GM12865 (cell line): ENCODE data around the gene NCAM1.

Experiments used
- DNase-seq: peaks from one replicate; pipeline ENCODE4 v3.0.0; 2010; ENCODE audit warnings: low read depth
- H3K4me3 ChIP-seq: 2 replicates; pipeline ENCODE4 v1.5.1; 2011; ENCODE audit warnings: mild to moderate bottlenecking, low read depth, low read length, control low read depth
- CTCF ChIP-seq: IDR thresholded peaks from 2 replicates; pipeline ENCODE4 v1.5.1; 2011; ENCODE audit warnings: low read length, control low read depth, low read depth, inconsistent platforms; ENCODE audit not compliant: insufficient read depth; ENCODE audit errors: missing control alignments

Gene NCAM1

GRCh38 chr11:113248702-113249490 is 287.7 kb downstream of the NCAM1 start:
- DNase-seq, result no peak
- no peak overlapping the region for H3K4me3 ChIP-seq
- TF ChIP-seq CTCF, result no peak

GRCh38 chr11:113249491-113249763 is 288.2 kb downstream of the NCAM1 start:
- no peak for TF ChIP-seq CTCF
- H3K4me3 ChIP-seq, result no peak overlapping the region
- no peak for DNase-seq

DNA sequence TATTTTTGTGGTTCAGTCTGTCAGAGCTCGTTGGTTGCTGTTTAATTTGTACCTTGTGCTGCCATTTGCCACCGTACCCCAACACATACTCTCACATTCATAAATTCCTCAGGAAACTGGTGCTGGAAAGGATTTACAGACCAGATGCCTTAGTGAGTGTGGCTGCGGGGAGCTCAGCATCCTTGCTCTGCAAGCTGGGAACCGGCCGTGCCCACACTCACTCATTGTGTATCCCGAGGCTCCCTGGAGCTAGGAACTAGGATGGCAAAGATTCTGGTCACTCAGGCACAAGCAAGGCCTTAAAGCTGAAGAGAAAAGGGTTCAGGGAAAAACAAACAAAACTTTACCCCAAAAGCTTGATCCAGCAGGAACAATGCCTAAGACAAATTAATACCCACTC is 288.6 kb downstream of the NCAM1 start:
- DNase-seq, result no peak
- no peak overlapping the region for H3K4me3 ChIP-seq
- TF ChIP-seq CTCF, result no peak

- no peak overlapping the region for H3K4me3 ChIP-seq
- no peak for DNase-seq
- no peak for TF ChIP-seq CTCF
Measured at GRCh38 chr11:113251281-113251680, 290.1 kb downstream of the NCAM1 start.

DNA sequence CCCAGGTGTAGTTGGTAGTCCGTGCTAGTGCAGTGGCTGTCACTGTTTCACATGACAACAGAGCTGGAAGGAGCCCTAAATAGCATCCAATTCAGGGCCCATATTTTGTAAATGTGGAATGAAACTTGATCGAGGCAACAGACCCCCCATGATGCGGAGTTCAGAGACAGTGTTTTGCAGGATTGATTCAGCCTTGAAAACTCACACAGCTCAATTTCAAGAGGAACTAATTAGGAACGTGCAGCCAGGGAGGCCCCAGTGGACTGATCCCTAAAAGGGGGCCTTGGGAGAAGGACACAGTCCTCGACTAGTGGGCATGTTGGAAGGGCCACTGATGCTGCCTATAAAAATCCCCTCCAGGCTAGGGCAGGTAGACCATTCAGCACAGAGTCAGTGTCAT is 292.2 kb downstream of the NCAM1 start:
- TF ChIP-seq CTCF, result no peak
- H3K4me3 ChIP-seq, result no peak overlapping the region
- no peak for DNase-seq

- TF ChIP-seq CTCF, result no peak
- H3K4me3 ChIP-seq, result no peak overlapping the region
- no peak for DNase-seq
Measured at GRCh38 chr11:113255096-113255495, 293.9 kb downstream of the NCAM1 start.

DNA sequence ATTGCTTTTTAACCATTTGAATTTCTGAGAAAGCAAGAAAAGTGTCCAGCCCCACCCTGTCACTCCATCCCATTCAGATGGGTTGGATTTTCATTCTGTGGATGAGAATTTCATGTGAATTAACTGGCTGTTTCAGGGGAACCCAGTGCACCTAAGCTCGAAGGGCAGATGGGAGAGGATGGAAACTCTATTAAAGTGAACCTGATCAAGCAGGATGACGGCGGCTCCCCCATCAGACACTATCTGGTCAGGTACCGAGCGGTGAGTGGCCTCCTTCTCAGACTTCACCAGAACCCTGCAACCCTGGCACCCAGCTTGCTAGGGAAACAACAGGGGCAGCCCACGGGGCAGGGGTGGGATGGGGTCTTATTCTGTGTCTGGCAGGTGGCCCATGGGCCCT is 294.5 kb downstream of the NCAM1 start:
- TF ChIP-seq CTCF, result no peak
- no peak for DNase-seq
- no peak overlapping the region for H3K4me3 ChIP-seq
